Left ventricle myocardium inferior (tissue), 1 donor: ENCODE results near the gene RBP5. TPM values are rescaled to one million over a fixed set of nuclear protein-coding genes. Genes with fewer than 3 reads are reported as not detected.
A peak's percentile ranks its signal among the peaks of the same experiment; 100 is the strongest.

ENCODE experiments used
- DNase-seq: peaks from one replicate; pipeline ENCODE4 v3.0.0-alpha.2; 2020
- H3K27ac ChIP-seq: fragments of 200-600 bp; replicated peaks from 2 replicates; pipeline ENCODE4 v1.8.0; 2021
- H3K27me3 ChIP-seq: fragments of 200-600 bp; 2 replicates; pipeline ENCODE4 v1.8.0; 2021; ENCODE audit warnings: low read depth
- H3K36me3 ChIP-seq: fragments of 200-600 bp; 2 replicates; pipeline ENCODE4 v1.8.0; 2021
- H3K4me1 ChIP-seq: fragments of 200-600 bp; 2 replicates; pipeline ENCODE4 v1.8.0; 2021
- H3K4me3 ChIP-seq: fragments of 200-600 bp; 2 replicates; pipeline ENCODE4 v1.8.0; 2021; ENCODE audit warnings: mild to moderate bottlenecking, moderate library complexity
- H3K9me3 ChIP-seq: fragments of 200-600 bp; replicated peaks from 2 replicates; pipeline ENCODE4 v1.8.0; 2021
- CTCF ChIP-seq: fragments of 200-600 bp; IDR thresholded peaks from 2 replicates; pipeline ENCODE4 v1.8.0; 2021; ENCODE audit warnings: antibody characterized with exemption, mild to moderate bottlenecking, borderline replicate concordance
- intact Hi-C: fragments of 100-400 bp; cut with micrococcal nuclease; formaldehyde crosslinking; loops from one replicate; pipeline ENCODE4 v1.11.0; 2022
- total RNA-seq: library from RNA; stranded (reverse); fragmentation: NEBNext Ultra II Directional; extraction: Animal tissue kit (Norgen Biotek cat#: 25700); gene quantifications from one replicate; pipeline ENCODE4 v1.2.1, GENCODE V29; 2021
- donor health status: DM: no; HTN: yes; CAD: no; lungs with severe emphysema.

The RBP5 gene
- total RNA-seq, 1 donor from 2014 or later = 0.47 TPM

- Histone ChIP-seq H3K27ac (peak overlapping the region; percentile 54), H3K9me3 (peaks cover 6% of the 10 kb centered on the region), H3K36me3 (peaks cover 20% of the 10 kb centered on the region), H3K4me1 (peaks cover 9% of the 10 kb centered on the region), H3K4me3 (peak overlapping the region; percentile 5), H3K27me3 (no peaks in the 10 kb centered on the region)
- no peak for TF ChIP-seq CTCF
- intact Hi-C loops = no loop called here
- no peak for DNase-seq
Observed at GRCh38 chr12:7101047-7101693, 27.5 kb downstream of the RBP5 start.

DNA sequence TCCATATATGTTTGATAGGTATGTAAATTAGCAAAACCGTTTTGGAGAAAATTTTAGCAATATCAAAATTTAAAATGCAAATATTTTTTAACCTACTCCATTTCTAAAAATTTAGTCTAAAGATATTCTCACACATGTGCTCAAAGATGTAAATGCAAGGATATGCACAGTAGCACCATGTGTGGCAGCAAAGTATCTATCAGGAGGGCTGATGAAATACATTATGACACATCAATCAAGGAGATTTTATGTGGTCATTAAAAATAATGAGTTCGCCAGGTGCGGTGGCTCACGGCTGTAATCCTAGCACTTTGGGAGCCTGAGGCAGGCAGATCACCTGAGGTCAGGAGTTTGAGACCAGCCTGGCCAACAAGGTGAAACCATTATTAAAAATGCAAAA is 28.4 kb downstream of the RBP5 start:
- Histone ChIP-seq H3K36me3 (peaks cover 17% of the 10 kb centered on the region), H3K4me1 (peaks cover 9% of the 10 kb centered on the region), H3K27ac (no peak overlapping the region), H3K4me3 (no peak overlapping the region), H3K9me3 (no peaks in the 10 kb centered on the region), H3K27me3 (no peaks in the 10 kb centered on the region)
- no peak for TF ChIP-seq CTCF
- intact Hi-C loops = no loop called here
- no peak for DNase-seq

DNA sequence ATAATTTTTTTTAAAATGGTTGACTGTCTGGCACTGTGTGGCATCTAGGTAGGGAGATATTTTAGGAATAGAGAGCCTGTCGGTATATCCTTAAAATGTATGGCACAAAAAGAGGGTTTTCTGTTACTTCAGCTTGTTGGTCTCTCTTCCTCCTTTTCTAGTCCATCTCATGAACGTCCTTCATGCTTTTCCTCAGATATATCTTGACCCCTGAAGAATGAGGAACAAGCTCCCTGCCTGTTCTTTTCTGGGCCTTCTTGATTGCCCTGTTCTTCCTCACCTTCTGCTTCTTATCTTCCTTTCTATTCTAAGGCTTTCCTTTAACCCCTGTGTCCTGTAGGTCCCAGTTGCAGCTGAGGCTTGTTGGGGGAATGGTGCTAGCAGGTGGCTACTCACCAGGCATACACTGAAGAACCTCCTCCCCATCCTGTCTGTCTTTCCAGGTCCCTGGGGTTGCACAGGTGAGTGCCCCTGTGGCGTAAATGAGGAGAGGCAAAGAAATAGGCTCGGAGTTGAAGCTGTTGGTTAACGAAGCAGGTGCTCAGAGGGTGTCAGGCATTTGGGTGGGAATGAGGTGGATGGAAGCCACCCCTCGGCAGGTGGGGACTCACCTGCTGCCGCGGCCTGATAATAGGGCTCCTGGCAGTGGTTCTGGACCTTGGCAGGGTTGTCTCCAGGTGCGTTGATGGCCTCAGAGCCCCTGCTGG is 29.2 kb downstream of the RBP5 start:
- H3K36me3 ChIP-seq = peaks cover 17% of the 10 kb centered on the region
- no peak for TF ChIP-seq CTCF
- H3K9me3 ChIP-seq = no peaks in the 10 kb centered on the region
- no peaks in the 10 kb centered on the region for H3K27me3 ChIP-seq
- H3K4me3 ChIP-seq = no peak overlapping the region
- DNase-seq = no peak
- intact Hi-C loops = no loop called here
- H3K27ac ChIP-seq = no peak overlapping the region
- H3K4me1 ChIP-seq = peaks cover 9% of the 10 kb centered on the region

DNA sequence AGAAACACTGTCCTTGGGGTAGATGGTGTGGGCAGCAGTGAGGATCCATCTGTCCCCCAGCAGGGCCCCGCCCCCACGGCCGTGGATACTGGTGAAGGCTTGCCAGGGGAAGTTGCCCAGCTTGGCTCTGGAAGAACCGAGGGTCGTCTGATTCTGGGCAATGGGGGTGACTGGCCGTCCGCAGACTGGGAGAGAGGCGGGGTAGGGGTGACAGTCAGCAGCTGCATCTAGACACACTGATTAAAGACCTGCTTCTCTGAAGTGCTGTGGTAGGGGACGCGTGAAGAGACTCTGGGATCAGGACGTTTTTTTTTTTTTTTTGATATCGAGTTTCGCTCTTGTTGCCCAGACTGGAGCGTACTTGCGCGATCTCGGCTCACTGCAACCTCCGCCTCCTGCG is 31.7 kb downstream of the RBP5 start:
- no peak for DNase-seq
- Histone ChIP-seq H3K4me1 (peaks cover 11% of the 10 kb centered on the region), H3K27me3 (no peaks in the 10 kb centered on the region), H3K9me3 (no peaks in the 10 kb centered on the region), H3K36me3 (peaks cover 17% of the 10 kb centered on the region), H3K27ac (no peak overlapping the region), H3K4me3 (no peak overlapping the region)
- no peak for TF ChIP-seq CTCF
- intact Hi-C loops = no loop called here

- Histone ChIP-seq H3K4me3 (no peak overlapping the region), H3K4me1 (peaks cover 15% of the 10 kb centered on the region), H3K36me3 (peaks cover 17% of the 10 kb centered on the region), H3K27me3 (no peaks in the 10 kb centered on the region), H3K9me3 (no peaks in the 10 kb centered on the region), H3K27ac (no peak overlapping the region)
- no peak for DNase-seq
- TF ChIP-seq CTCF = no peak
- intact Hi-C loops = no loop called here
Observed at GRCh38 chr12:7096006-7096932, 32.4 kb downstream of the RBP5 start.
